Skeletal muscle tissue (tissue), 4 donors: ENCODE data around the gene METTL14. TPM values are rescaled to one million over a fixed set of nuclear protein-coding genes. Genes with fewer than 3 reads are reported as not detected.
A peak's percentile ranks its signal among the peaks of the same experiment; 100 is the strongest.

Experiments
- H3K27ac ChIP-seq: one replicate; pipeline ENCODE4 v1.7.0; 2013; ENCODE audit warnings: mild to moderate bottlenecking, low read depth, low read length, inconsistent platforms
- H3K27me3 ChIP-seq, 3 donors: one replicate each; pipeline ENCODE4 v1.7.0; 2013; ENCODE audit warnings: low read length in 3 of 3; ENCODE audit not compliant: control insufficient read depth in 3 of 3, insufficient read depth in 3 of 3
- H3K36me3 ChIP-seq, 3 donors: one replicate each; pipeline ENCODE4 v1.7.0; 2013; ENCODE audit warnings: low read length in 3 of 3; ENCODE audit not compliant: control insufficient read depth in 3 of 3, insufficient read depth in 3 of 3
- H3K4me1 ChIP-seq, 3 donors: one replicate each; pipeline ENCODE4 v1.7.0; 2013; ENCODE audit warnings: low read length in 3 of 3, mild to moderate bottlenecking in 3 of 3; ENCODE audit not compliant: control insufficient read depth in 3 of 3, insufficient read depth in 3 of 3
- H3K4me3 ChIP-seq, 3 donors: one replicate each; pipeline ENCODE4 v1.7.0; 2013; ENCODE audit warnings: low read length in 3 of 3
- H3K9ac ChIP-seq, 3 donors: one replicate each; pipeline ENCODE4 v1.7.0; 2013; ENCODE audit warnings: low read length in 3 of 3, mild to moderate bottlenecking in 3 of 3, moderate library complexity in 2 of 3, low read depth in 1 of 3
- H3K9me3 ChIP-seq, 3 donors: one replicate each; pipeline ENCODE4 v1.7.0; 2013; ENCODE audit warnings: low read length in 3 of 3; ENCODE audit not compliant: control insufficient read depth in 3 of 3
- total RNA-seq: library from RNA; depleted of rRNA; stranded (reverse); fragments of >200 nt; gene quantifications from one replicate; pipeline ENCODE4 v1.2.3, GENCODE V29; 2014
- donor health status: Osteomylitis.

Gene METTL14
- total RNA-seq, 1 donor from 2014 or later = 15.1 TPM

- Histone ChIP-seq H3K4me3 (no peak overlapping the region), H3K9me3 (no peaks in the 10 kb centered on the region), H3K36me3 (peaks cover 0 to 4% (median 0%) of the 10 kb centered on the region in 3 donors), H3K27me3 (no peaks in the 10 kb centered on the region), H3K4me1 (peaks cover 0 to 16% (median 0%) of the 10 kb centered on the region in 3 donors), H3K27ac (peak overlapping the region; percentile 61), H3K9ac (no peak overlapping the region)
Measured at GRCh38 chr4:118756429-118756828, 71.2 kb downstream of the METTL14 start.

- H3K36me3 ChIP-seq = no peaks in the 10 kb centered on the region
- H3K4me3 ChIP-seq = no peak overlapping the region
- no peaks in the 10 kb centered on the region for H3K9me3 ChIP-seq
- H3K27ac ChIP-seq = no peak overlapping the region
- peaks cover 0 to 20% (median 0%) of the 10 kb centered on the region in 3 donors for H3K4me1 ChIP-seq
- no peak overlapping the region for H3K9ac ChIP-seq
- H3K27me3 ChIP-seq = no peaks in the 10 kb centered on the region
Measured at GRCh38 chr4:118756958-118757357, 71.8 kb downstream of the METTL14 start.

- Histone ChIP-seq H3K4me1 (peaks cover 0 to 18% (median 0%) of the 10 kb centered on the region in 3 donors), H3K27ac (peak overlapping the region; percentile 41), H3K4me3 (no peak overlapping the region), H3K27me3 (no peaks in the 10 kb centered on the region), H3K9ac (no peak overlapping the region), H3K9me3 (no peaks in the 10 kb centered on the region), H3K36me3 (no peaks in the 10 kb centered on the region)
Measured at GRCh38 chr4:118757761-118758251, 72.6 kb downstream of the METTL14 start.

GRCh38 chr4:118758293-118758692, 73.1 kb downstream of the METTL14 start:
- Histone ChIP-seq H3K9ac (no peak overlapping the region), H3K27ac (peak overlapping the region; percentile 41)

GRCh38 chr4:118759481-118759880, 74.3 kb downstream of the METTL14 start:
- peaks cover 0 to 4% (median 1%) of the 10 kb centered on the region in 3 donors for H3K36me3 ChIP-seq

More at GRCh38 chr4:118758293-118758692, 73.1 kb downstream of the METTL14 start:
- H3K27me3 ChIP-seq = no peaks in the 10 kb centered on the region
- peaks cover 0 to 18% (median 0%) of the 10 kb centered on the region in 3 donors for H3K4me1 ChIP-seq
- no peaks in the 10 kb centered on the region for H3K9me3 ChIP-seq
- H3K4me3 ChIP-seq = no peak overlapping the region
- H3K36me3 ChIP-seq = no peaks in the 10 kb centered on the region

GRCh38 chr4:118760092-118760491, 74.9 kb downstream of the METTL14 start:
- no peak overlapping the region for H3K4me3 ChIP-seq
- H3K27ac ChIP-seq = peak overlapping the region; percentile 8
- peaks cover 0 to 6% (median 2%) of the 10 kb centered on the region in 3 donors for H3K36me3 ChIP-seq
- no peaks in the 10 kb centered on the region for H3K9me3 ChIP-seq
- H3K4me1 ChIP-seq = peaks cover 0 to 11% (median 0%) of the 10 kb centered on the region in 3 donors
- H3K27me3 ChIP-seq = no peaks in the 10 kb centered on the region
- no peak overlapping the region for H3K9ac ChIP-seq

More at GRCh38 chr4:118759481-118759880, 74.3 kb downstream of the METTL14 start:
- H3K9me3 ChIP-seq = no peaks in the 10 kb centered on the region
- peak overlapping the region; percentile 8 for H3K27ac ChIP-seq
- H3K9ac ChIP-seq = no peak overlapping the region
- no peak overlapping the region for H3K4me3 ChIP-seq
- H3K27me3 ChIP-seq = no peaks in the 10 kb centered on the region
- peaks cover 0 to 11% (median 0%) of the 10 kb centered on the region in 3 donors for H3K4me1 ChIP-seq

GRCh38 chr4:118760493-118760892, 75.3 kb downstream of the METTL14 start:
- Histone ChIP-seq H3K27me3 (no peaks in the 10 kb centered on the region), H3K9ac (no peak overlapping the region), H3K4me3 (no peak overlapping the region), H3K27ac (peak overlapping the region; percentile 8), H3K36me3 (peaks cover 0 to 6% (median 2%) of the 10 kb centered on the region in 3 donors), H3K4me1 (peaks cover 0 to 11% (median 4%) of the 10 kb centered on the region in 3 donors), H3K9me3 (no peaks in the 10 kb centered on the region)

- no peak overlapping the region for H3K9ac ChIP-seq
- peaks cover 0 to 7% (median 4%) of the 10 kb centered on the region in 3 donors for H3K36me3 ChIP-seq
- H3K4me1 ChIP-seq = peaks cover 3 to 21% (median 9%) of the 10 kb centered on the region in 3 donors
- no peaks in the 10 kb centered on the region for H3K9me3 ChIP-seq
- no peaks in the 10 kb centered on the region for H3K27me3 ChIP-seq
- H3K4me3 ChIP-seq = no peak overlapping the region
- peak overlapping the region; percentile 16 for H3K27ac ChIP-seq
Measured at GRCh38 chr4:118761397-118762016, 76.3 kb downstream of the METTL14 start.

- H3K27me3 ChIP-seq = no peaks in the 10 kb centered on the region
- H3K9ac ChIP-seq = no peak overlapping the region
- peaks cover 3 to 13% (median 10%) of the 10 kb centered on the region in 3 donors for H3K36me3 ChIP-seq
- H3K4me3 ChIP-seq = no peak overlapping the region
- peak overlapping the region; percentile 25 for H3K27ac ChIP-seq
- no peaks in the 10 kb centered on the region for H3K9me3 ChIP-seq
- H3K4me1 ChIP-seq = peaks cover 4 to 21% (median 10%) of the 10 kb centered on the region in 3 donors
Measured at GRCh38 chr4:118762155-118762554, 77.0 kb downstream of the METTL14 start.

GRCh38 chr4:118762730-118763477, 77.7 kb downstream of the METTL14 start:
- Histone ChIP-seq H3K9me3 (no peaks in the 10 kb centered on the region), H3K36me3 (peaks cover 3 to 15% (median 14%) of the 10 kb centered on the region in 3 donors), H3K27ac (peak overlapping the region; percentile 55), H3K4me1 (peaks cover 4 to 21% (median 10%) of the 10 kb centered on the region in 3 donors), H3K9ac (no peak overlapping the region), H3K4me3 (no peak overlapping the region), H3K27me3 (no peaks in the 10 kb centered on the region)
